Kidney (tissue), 14 donors: Measurements from ENCODE around the gene ATP5PB. TPM values are rescaled to one million over a fixed set of nuclear protein-coding genes. Genes with fewer than 3 reads are reported as not detected.
A peak's percentile ranks its signal among the peaks of the same experiment; 100 is the strongest.

Source experiments
- DNase-seq, 5 donors: peaks; one replicate each; pipeline ENCODE4 v3.0.0-alpha.2; 2013 to 2020
- FAIRE-seq: peaks from 2 replicates; lab custom pipeline; 2012; peaks lifted over from hg19 to GRCh38; lab: Jason Lieb, UNC
- H3K27ac ChIP-seq, 2 donors: one replicate each; pipeline ENCODE4 v1.7.0; 2013; ENCODE audit warnings: low read depth in 2 of 2, low read length in 2 of 2, inconsistent platforms in 1 of 2
- H3K27me3 ChIP-seq: one replicate; pipeline ENCODE4 v1.7.1; 2013; ENCODE audit warnings: low read length, inconsistent platforms; ENCODE audit not compliant: control insufficient read depth, insufficient read depth
- H3K36me3 ChIP-seq, 3 donors: one replicate each; pipeline versions ENCODE4 v1.7.0 to v1.7.1; 2013; ENCODE audit warnings: low read length in 3 of 3, control low read depth in 1 of 3, inconsistent platforms in 1 of 3; ENCODE audit not compliant: insufficient read depth in 3 of 3, control insufficient read depth in 2 of 3
- H3K4me1 ChIP-seq, 3 donors: one replicate each; pipeline versions ENCODE4 v1.7.0 to v1.7.1; 2013; ENCODE audit warnings: low read length in 3 of 3, inconsistent platforms in 1 of 3, low read depth in 1 of 3; ENCODE audit not compliant: control insufficient read depth in 2 of 3, insufficient read depth in 2 of 3
- H3K4me3 ChIP-seq, 3 donors: one replicate each; pipeline versions ENCODE4 v1.7.0 to v1.8.1; 2013; ENCODE audit warnings: low read length in 3 of 3, control low read depth in 1 of 3, inconsistent platforms in 1 of 3
- H3K9ac ChIP-seq, 3 donors: one replicate each; pipeline versions ENCODE4 v1.7.0 to v1.7.1; 2013; ENCODE audit warnings: low read length in 3 of 3, control low read depth in 1 of 3, inconsistent platforms in 1 of 3
- H3K9me3 ChIP-seq, 3 donors: one replicate each; pipeline versions ENCODE4 v1.7.0 to v1.7.1; 2013; ENCODE audit warnings: low read length in 3 of 3, control low read depth in 1 of 3, inconsistent platforms in 1 of 3; ENCODE audit not compliant: control insufficient read depth in 2 of 3, insufficient read depth in 1 of 3
- CTCF ChIP-seq: IDR thresholded peaks from 3 replicates; pipeline ENCODE4 v1.5.1; 2012; ENCODE audit warnings: mild to moderate bottlenecking, moderate library complexity, borderline replicate concordance; ENCODE audit not compliant: insufficient read depth; ENCODE audit errors: extremely low read depth
- intact Hi-C: fragments of 100-400 bp; cut with DNase I; formaldehyde crosslinking; loops from one replicate; pipeline ENCODE4 v1.11.1; 2022
- polyA plus RNA-seq: library from polyadenylated mRNA; stranded (reverse); fragments of 350-450 nt; fragmentation: Illumina TruSeq; extraction: RNeasy Lipid Tissue Mini Kit (QIAGEN cat#74804); gene quantifications from one replicate; pipeline ENCODE4 v1.2.3, GENCODE V29; 2014; ENCODE audit warnings: low read depth, low replicate concordance; ENCODE audit not compliant: insufficient read depth
- total RNA-seq: library from RNA; stranded (reverse); fragmentation: NEBNext Ultra II Directional; extraction: Animal tissue kit (Norgen Biotek cat#: 25700); gene quantifications from one replicate; pipeline ENCODE4 v1.2.1, GENCODE V29; 2021
- donor health status: control.
- donor health status: control.
- donor health status: control.
- donor health status: control.
- donor health status: control.
- donor health status: DM: yes; HTN: yes; CAD: no.
- donor health status: Normal renal cell carcinoma (clear cell type).

The ATP5PB gene
- total and polyA plus RNA-seq, 2 donors from 2014 or later = 207 to 791 TPM

DNA sequence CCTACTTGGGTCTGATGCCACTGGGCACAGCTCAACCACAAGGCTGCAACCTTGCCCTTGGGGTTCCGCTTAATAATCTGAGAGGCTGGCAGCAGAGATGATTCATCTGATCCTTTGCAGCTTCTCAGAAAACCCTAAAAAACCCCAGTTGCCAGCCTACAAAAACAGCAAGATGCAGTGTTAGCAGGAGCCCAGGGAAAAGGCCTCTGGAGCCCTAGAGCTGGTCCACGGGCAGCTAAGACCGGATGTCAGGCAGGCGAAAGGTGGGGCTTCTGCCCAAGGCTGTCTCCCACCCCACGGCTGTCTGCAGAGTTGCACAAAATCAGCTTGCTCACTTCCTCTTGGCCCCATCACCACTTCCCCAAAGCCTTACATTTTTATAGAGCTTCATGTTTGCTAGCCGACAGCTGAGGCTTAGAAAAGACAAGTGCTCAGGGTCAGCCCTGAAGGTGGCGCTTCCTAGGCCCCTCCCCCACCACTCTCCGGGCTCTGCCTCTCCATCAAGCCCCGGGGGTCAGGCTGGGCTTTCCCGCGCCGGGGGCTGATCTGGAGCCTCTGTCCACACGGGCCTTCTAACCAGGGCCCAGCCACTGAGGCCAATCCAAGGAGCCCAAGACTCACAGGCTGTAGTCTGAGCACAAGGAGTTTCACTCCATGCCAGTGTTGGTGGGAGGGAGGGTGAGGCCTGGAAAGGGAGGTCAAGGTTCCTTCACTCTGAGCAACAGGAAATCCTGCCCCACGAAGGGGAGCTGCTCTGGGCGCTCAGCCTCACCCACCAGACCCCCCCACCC, 58.3 kb downstream of the ATP5PB start:
- H3K27me3 ChIP-seq = no peaks in the 10 kb centered on the region
- peak overlapping the region; percentile 12 to 62 (median 62) for H3K4me3 ChIP-seq

GRCh38 chr1:111509997-111510375, 60.7 kb downstream of the ATP5PB start:
- Histone ChIP-seq H3K27ac (no peak overlapping the region), H3K4me3 (no peak overlapping the region), H3K4me1 (peaks cover 0 to 13% (median 11%) of the 10 kb centered on the region in 3 donors), H3K9ac (no peak overlapping the region), H3K9me3 (no peaks in the 10 kb centered on the region), H3K36me3 (no peaks in the 10 kb centered on the region), H3K27me3 (no peaks in the 10 kb centered on the region)
- DNase-seq = peak in 1 of 5 donors; percentile 34
- FAIRE-seq = no peak
- intact Hi-C loops = loop anchor here (10.0 kb wide), 2 partner anchors 135 to 245 kb away; partner anchors contain the start of gene DDX20
- no peak for TF ChIP-seq CTCF

More for the DNA sequence above, 58.3 kb downstream of the ATP5PB start:
- intact Hi-C loops = no loop called here
- Histone ChIP-seq H3K9me3 (no peaks in the 10 kb centered on the region), H3K36me3 (no peaks in the 10 kb centered on the region), H3K9ac (peak overlapping the region in 1 of 3 donors; percentile 62), H3K4me1 (peaks cover 0 to 15% (median 8%) of the 10 kb centered on the region in 3 donors), H3K27ac (peak overlapping the region; percentile 95 to 96)
- TF ChIP-seq CTCF = no peak
- no peak for FAIRE-seq
- DNase-seq = peak in 1 of 5 donors; percentile 89

DNA sequence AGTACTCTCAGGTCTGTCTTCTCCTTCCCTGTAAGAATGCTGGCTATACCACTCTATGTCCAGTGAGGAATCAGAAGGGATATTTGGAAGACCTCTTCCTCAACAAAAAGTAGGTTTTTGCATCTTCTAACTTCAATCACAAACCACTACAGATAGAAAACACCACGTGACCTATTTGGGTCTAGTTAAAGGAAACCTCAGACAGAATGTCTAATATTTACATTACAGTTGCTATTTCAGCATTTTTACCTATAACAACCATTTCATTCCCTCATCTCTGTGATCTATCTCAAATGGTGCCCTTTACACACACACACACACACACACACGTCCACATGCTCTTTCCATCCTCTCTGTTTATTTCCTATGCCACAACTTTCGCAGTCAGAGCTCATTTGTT, 62.1 kb downstream of the ATP5PB start:
- Histone ChIP-seq H3K4me1 (peaks cover 0 to 17% (median 11%) of the 10 kb centered on the region in 3 donors), H3K9me3 (no peaks in the 10 kb centered on the region), H3K27ac (no peak overlapping the region), H3K4me3 (no peak overlapping the region), H3K27me3 (no peaks in the 10 kb centered on the region), H3K9ac (no peak overlapping the region), H3K36me3 (no peaks in the 10 kb centered on the region)
- FAIRE-seq = no peak
- TF ChIP-seq CTCF = no peak
- DNase-seq = no peak
- intact Hi-C loops = loop anchor here (10.0 kb wide), 2 partner anchors 133 to 243 kb away; partner anchors contain the start of gene DDX20

Other genes with a start within 250 kb of the ATP5PB start
- gene DENND2D, start 248.8 kb upstream of the ATP5PB start, total RNA-seq = 81.0 TPM
- 45.3 TPM for gene DENND2D, start 248.8 kb upstream of the ATP5PB start, polyA plus RNA-seq
- gene CHI3L2, start 221.8 kb upstream of the ATP5PB start, total RNA-seq = 27.2 TPM
- 5.8 TPM for gene CHI3L2, start 221.8 kb upstream of the ATP5PB start, polyA plus RNA-seq
- not detected for gene CHIA, start 158.6 kb upstream of the ATP5PB start, total RNA-seq
- gene CHIA, start 158.6 kb upstream of the ATP5PB start, polyA plus RNA-seq = 0.52 TPM
- 3.4 TPM for gene OVGP1, start 21.7 kb upstream of the ATP5PB start, total RNA-seq
- 2.6 TPM for gene OVGP1, start 21.7 kb upstream of the ATP5PB start, polyA plus RNA-seq
- 26.5 TPM for gene WDR77, start 208 bp upstream of the ATP5PB start, total RNA-seq
- 28.2 TPM for gene WDR77, start 208 bp upstream of the ATP5PB start, polyA plus RNA-seq
- 31.5 TPM for gene C1orf162, start 24.5 kb downstream of the ATP5PB start, total RNA-seq
- gene C1orf162, start 24.5 kb downstream of the ATP5PB start, polyA plus RNA-seq = 8.9 TPM
- 10.8 TPM for gene ADORA3, start 54.2 kb downstream of the ATP5PB start, total RNA-seq
- 3.1 TPM for gene ADORA3, start 54.2 kb downstream of the ATP5PB start, polyA plus RNA-seq
- gene TMIGD3, start 54.2 kb downstream of the ATP5PB start, total RNA-seq = 3.0 TPM
- 0.43 TPM for gene TMIGD3, start 54.2 kb downstream of the ATP5PB start, polyA plus RNA-seq
- 91.3 TPM for gene RAP1A, start 170.3 kb downstream of the ATP5PB start, total RNA-seq
- gene RAP1A, start 170.3 kb downstream of the ATP5PB start, polyA plus RNA-seq = 55.8 TPM